Immature natural killer cell (primary cell): ENCODE results near the gene CAPS. TPM values are rescaled to one million over a fixed set of nuclear protein-coding genes. Genes with fewer than 3 reads are reported as not detected.

ENCODE experiments used
- DNase-seq, 3 donors: peaks; one replicate each; pipeline ENCODE4 v3.0.0; 2022; ENCODE audit warnings: mixed read lengths in 1 of 3
- H3K27ac Mint-ChIP-seq, 6 donors: one replicate each; pipeline ENCODE4 v1.8.0; 2020; ENCODE audit warnings: mixed read lengths in 6 of 6, mild to moderate bottlenecking in 5 of 6, inconsistent platforms in 4 of 6, moderate library complexity in 3 of 6
- H3K27me3 Mint-ChIP-seq, 3 donors: one replicate each; pipeline ENCODE4 v1.8.0; 2020 to 2021; ENCODE audit warnings: low read depth in 3 of 3, mild to moderate bottlenecking in 3 of 3, mixed read lengths in 3 of 3, moderate library complexity in 3 of 3, inconsistent platforms in 1 of 3
- H3K36me3 Mint-ChIP-seq, 3 donors: one replicate each; pipeline ENCODE4 v1.8.0; 2020; ENCODE audit warnings: mixed read lengths in 3 of 3, inconsistent platforms in 2 of 3, mild to moderate bottlenecking in 2 of 3
- H3K4me1 Mint-ChIP-seq, 2 donors: one replicate each; pipeline ENCODE4 v1.8.0; 2020; ENCODE audit warnings: inconsistent platforms in 2 of 2, mild to moderate bottlenecking in 2 of 2, mixed read lengths in 2 of 2, moderate library complexity in 1 of 2
- H3K4me3 Mint-ChIP-seq, 5 donors: one replicate each; pipeline ENCODE4 v1.8.0; 2020; ENCODE audit warnings: mild to moderate bottlenecking in 5 of 5, mixed read lengths in 5 of 5, inconsistent platforms in 3 of 5, moderate library complexity in 3 of 5
- H3K9me3 Mint-ChIP-seq, 6 donors: one replicate each; pipeline ENCODE4 v1.8.0; 2020; ENCODE audit warnings: mild to moderate bottlenecking in 6 of 6, mixed read lengths in 6 of 6, inconsistent platforms in 4 of 6, moderate library complexity in 3 of 6
- polyA plus RNA-seq, 3 donors: library from polyadenylated mRNA; unstranded; fragments of 300-500 nt; fragmentation: Illumina TruSeq; gene quantifications; one replicate each; pipeline ENCODE4 v1.2.3, GENCODE V29; 2021

CAPS gene
- polyA plus RNA-seq, 3 donors from 2014 or later: 0.32 to 4.1 (median 2.2) TPM

GRCh38 chr19:5927441-5927821, 13.4 kb downstream of the CAPS start:
- H3K4me1 Mint-ChIP-seq: no peaks in the 10 kb centered on the region
- peaks cover 4 to 27% (median 11%) of the 10 kb centered on the region in 3 donors for H3K36me3 Mint-ChIP-seq
- no peak overlapping the region for H3K4me3 Mint-ChIP-seq
- no peak overlapping the region for H3K27ac Mint-ChIP-seq
- DNase-seq: no peak
- no peaks in the 10 kb centered on the region for H3K27me3 Mint-ChIP-seq
- no peaks in the 10 kb centered on the region for H3K9me3 Mint-ChIP-seq

- Mint-ChIP-seq H3K27ac (no peak overlapping the region), H3K9me3 (peaks cover 0 to 3% (median 0%) of the 10 kb centered on the region in 6 donors), H3K4me1 (no peaks in the 10 kb centered on the region), H3K4me3 (no peak overlapping the region), H3K36me3 (peaks cover 4 to 24% (median 11%) of the 10 kb centered on the region in 3 donors), H3K27me3 (peaks cover 0 to 2% (median 0%) of the 10 kb centered on the region in 3 donors)
- DNase-seq: no peak
These were observed 15.1 kb downstream of the CAPS start for GRCh38 chr19:5929179-5929578.

GRCh38 chr19:5929625-5930024, 15.6 kb downstream of the CAPS start:
- H3K27ac Mint-ChIP-seq: no peak overlapping the region
- peaks cover 4 to 22% (median 10%) of the 10 kb centered on the region in 3 donors for H3K36me3 Mint-ChIP-seq
- peaks cover 0 to 2% (median 0%) of the 10 kb centered on the region in 3 donors for H3K27me3 Mint-ChIP-seq
- H3K4me3 Mint-ChIP-seq: no peak overlapping the region
- H3K9me3 Mint-ChIP-seq: peaks cover 0 to 3% (median 0%) of the 10 kb centered on the region in 6 donors
- no peak for DNase-seq
- no peaks in the 10 kb centered on the region for H3K4me1 Mint-ChIP-seq

- peak overlapping the region in 1 of 6 donors; percentile 46 for H3K27ac Mint-ChIP-seq
- H3K27me3 Mint-ChIP-seq: peaks cover 0 to 2% (median 0%) of the 10 kb centered on the region in 3 donors
- no peaks in the 10 kb centered on the region for H3K4me1 Mint-ChIP-seq
- DNase-seq: no peak
- peaks cover 0 to 3% (median 0%) of the 10 kb centered on the region in 6 donors for H3K9me3 Mint-ChIP-seq
- H3K4me3 Mint-ChIP-seq: no peak overlapping the region
- H3K36me3 Mint-ChIP-seq: peaks cover 4 to 18% (median 12%) of the 10 kb centered on the region in 3 donors
These were observed 17.2 kb downstream of the CAPS start for GRCh38 chr19:5931251-5931650.

- Mint-ChIP-seq H3K4me1 (peaks cover 0 to 2% of the 10 kb centered on the region in 2 donors), H3K27ac (no peak overlapping the region), H3K27me3 (peaks cover 0 to 2% (median 2%) of the 10 kb centered on the region in 3 donors), H3K4me3 (no peak overlapping the region), H3K36me3 (peaks cover 4 to 18% (median 12%) of the 10 kb centered on the region in 3 donors), H3K9me3 (peaks cover 0 to 3% (median 0%) of the 10 kb centered on the region in 6 donors)
- DNase-seq: no peak
These were observed 18.1 kb downstream of the CAPS start for GRCh38 chr19:5932146-5932545.

GRCh38 chr19:5932609-5933262, 18.7 kb downstream of the CAPS start:
- no peak for DNase-seq
- Mint-ChIP-seq H3K27ac (no peak overlapping the region), H3K36me3 (peaks cover 4 to 18% (median 11%) of the 10 kb centered on the region in 3 donors), H3K9me3 (peaks cover 0 to 3% (median 0%) of the 10 kb centered on the region in 6 donors), H3K27me3 (peaks cover 0 to 2% (median 2%) of the 10 kb centered on the region in 3 donors), H3K4me3 (no peak overlapping the region), H3K4me1 (peaks cover 0 to 8% of the 10 kb centered on the region in 2 donors)

GRCh38 chr19:5933391-5934068, 19.5 kb downstream of the CAPS start:
- Mint-ChIP-seq H3K27me3 (peaks cover 0 to 2% (median 2%) of the 10 kb centered on the region in 3 donors), H3K4me1 (peaks cover 0 to 11% of the 10 kb centered on the region in 2 donors), H3K9me3 (peaks cover 0 to 3% (median 0%) of the 10 kb centered on the region in 6 donors), H3K36me3 (peaks cover 0 to 10% (median 4%) of the 10 kb centered on the region in 3 donors), H3K27ac (peak overlapping the region in 1 of 6 donors; percentile 80), H3K4me3 (no peak overlapping the region)
- DNase-seq: no peak

- H3K4me3 Mint-ChIP-seq: no peak overlapping the region
- H3K27ac Mint-ChIP-seq: no peak overlapping the region
- peaks cover 0 to 11% of the 10 kb centered on the region in 2 donors for H3K4me1 Mint-ChIP-seq
- DNase-seq: no peak
- H3K36me3 Mint-ChIP-seq: peaks cover 0 to 6% (median 4%) of the 10 kb centered on the region in 3 donors
- H3K27me3 Mint-ChIP-seq: peaks cover 0 to 2% (median 2%) of the 10 kb centered on the region in 3 donors
- peaks cover 0 to 3% (median 0%) of the 10 kb centered on the region in 6 donors for H3K9me3 Mint-ChIP-seq
These were observed 20.0 kb downstream of the CAPS start for GRCh38 chr19:5934069-5934401.

GRCh38 chr19:5934774-5935472, 20.9 kb downstream of the CAPS start:
- Mint-ChIP-seq H3K27me3 (peaks cover 0 to 2% (median 2%) of the 10 kb centered on the region in 3 donors), H3K9me3 (peaks cover 0 to 3% (median 0%) of the 10 kb centered on the region in 6 donors), H3K36me3 (peaks cover 0 to 9% (median 4%) of the 10 kb centered on the region in 3 donors), H3K4me3 (no peak overlapping the region), H3K27ac (no peak overlapping the region), H3K4me1 (peaks cover 2 to 11% of the 10 kb centered on the region in 2 donors)
- DNase-seq: no peak

- H3K4me3 Mint-ChIP-seq: no peak overlapping the region
These were observed 21.6 kb downstream of the CAPS start for GRCh38 chr19:5935473-5936291.

GRCh38 chr19:5936292-5936592, 22.2 kb downstream of the CAPS start:
- Mint-ChIP-seq H3K36me3 (peaks cover 0 to 7% (median 4%) of the 10 kb centered on the region in 3 donors), H3K9me3 (peaks cover 0 to 3% (median 0%) of the 10 kb centered on the region in 6 donors), H3K27me3 (peaks cover 0 to 6% (median 2%) of the 10 kb centered on the region in 3 donors)

More at GRCh38 chr19:5935473-5936291, 21.6 kb downstream of the CAPS start:
- Mint-ChIP-seq H3K4me1 (peaks cover 2 to 11% of the 10 kb centered on the region in 2 donors), H3K36me3 (peaks cover 0 to 9% (median 4%) of the 10 kb centered on the region in 3 donors), H3K27me3 (peaks cover 0 to 2% (median 2%) of the 10 kb centered on the region in 3 donors), H3K27ac (no peak overlapping the region), H3K9me3 (peaks cover 0 to 3% (median 0%) of the 10 kb centered on the region in 6 donors)
- no peak for DNase-seq

GRCh38 chr19:5937550-5937949, 23.5 kb downstream of the CAPS start:
- H3K4me3 Mint-ChIP-seq: no peak overlapping the region
- peaks cover 0 to 6% (median 4%) of the 10 kb centered on the region in 3 donors for H3K36me3 Mint-ChIP-seq
- H3K9me3 Mint-ChIP-seq: peaks cover 0 to 3% (median 0%) of the 10 kb centered on the region in 6 donors
- peaks cover 0 to 6% (median 2%) of the 10 kb centered on the region in 3 donors for H3K27me3 Mint-ChIP-seq
- DNase-seq: no peak
- H3K27ac Mint-ChIP-seq: peak overlapping the region in 1 of 6 donors; percentile 51
- peaks cover 4 to 16% of the 10 kb centered on the region in 2 donors for H3K4me1 Mint-ChIP-seq

More at GRCh38 chr19:5936292-5936592, 22.2 kb downstream of the CAPS start:
- DNase-seq: no peak
- Mint-ChIP-seq H3K27ac (no peak overlapping the region), H3K4me1 (peaks cover 2 to 11% of the 10 kb centered on the region in 2 donors), H3K4me3 (no peak overlapping the region)
